NK-92 (cell line): ENCODE data around the gene NTNG1.

Source experiments
- DNase-seq: peaks from one replicate; lab custom pipeline; 2025; ENCODE audit not compliant: unreplicated experiment; lab: John Stamatoyannopoulos, UW

The NTNG1 gene

GRCh38 chr1:107443860-107444259, 303.0 kb downstream of the NTNG1 start:
- DNase-seq = no peak

- no peak for DNase-seq
These were observed 303.5 kb downstream of the NTNG1 start for GRCh38 chr1:107444302-107444701.

DNA sequence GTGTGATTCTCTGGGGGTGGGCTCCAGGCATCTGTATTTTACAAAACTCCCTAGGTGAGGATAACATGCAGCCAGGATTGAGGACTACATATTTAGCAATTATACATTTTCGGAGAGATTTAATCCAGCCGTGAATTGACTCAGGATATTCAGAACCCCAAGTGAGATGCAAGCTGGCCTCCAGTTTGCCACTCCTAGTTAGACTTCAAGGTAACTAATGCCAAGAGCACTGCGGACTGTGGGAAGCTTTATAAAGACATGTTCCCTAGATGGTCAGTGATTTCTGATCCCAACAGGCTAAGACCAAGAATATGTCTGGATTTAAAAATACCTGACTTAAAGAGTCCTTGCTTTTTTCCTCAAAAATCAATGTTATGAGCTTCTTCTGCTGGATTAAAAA, 308.5 kb downstream of the NTNG1 start:
- DNase-seq = no peak

- DNase-seq = no peak
These were observed 310.2 kb downstream of the NTNG1 start for GRCh38 chr1:107450899-107451664.

DNA sequence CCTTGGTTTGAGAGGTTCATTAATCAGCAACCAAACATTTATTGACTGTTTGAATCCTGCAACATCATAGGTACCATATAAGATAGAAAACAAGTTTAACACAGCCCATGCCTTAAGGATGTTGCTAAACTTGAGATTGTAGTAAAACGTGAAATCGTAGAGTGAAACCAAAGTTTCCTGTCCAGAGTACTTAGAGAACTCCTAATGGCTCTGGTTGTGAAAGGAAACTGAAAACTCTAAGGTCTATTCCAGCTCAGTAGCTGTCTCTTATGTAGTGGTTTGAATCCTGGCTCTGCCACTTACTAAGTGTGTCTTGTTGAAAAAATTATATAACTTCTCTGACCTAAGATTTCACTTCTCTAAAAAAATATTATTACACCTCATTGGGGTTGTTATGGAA, 310.9 kb downstream of the NTNG1 start:
- DNase-seq = no peak

GRCh38 chr1:107454791-107455190, 314.0 kb downstream of the NTNG1 start:
- no peak for DNase-seq

- DNase-seq = no peak
These were observed 317.1 kb downstream of the NTNG1 start for GRCh38 chr1:107457989-107458388.

- no peak for DNase-seq
These were observed 318.5 kb downstream of the NTNG1 start for GRCh38 chr1:107459204-107459904.

- DNase-seq = no peak
These were observed 319.2 kb downstream of the NTNG1 start for GRCh38 chr1:107460035-107460434.

DNA sequence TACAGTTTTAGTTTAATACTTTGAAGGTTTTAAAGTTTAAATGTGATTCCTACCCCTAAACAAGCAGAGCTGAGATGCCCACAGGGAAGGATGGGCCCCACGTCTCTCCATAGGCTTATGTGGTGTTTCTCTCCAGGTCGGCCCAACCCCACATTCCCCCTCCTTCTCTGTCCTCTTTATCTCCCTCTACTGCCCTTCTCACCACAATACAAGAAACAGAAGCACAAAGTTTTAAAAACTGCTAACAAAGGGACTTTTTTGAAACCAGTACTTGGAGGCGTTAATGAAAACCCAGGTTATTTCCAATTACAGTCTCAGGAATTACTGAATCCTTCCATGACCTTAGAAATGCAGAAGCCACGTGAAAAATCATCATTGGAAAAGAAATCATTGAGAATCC, 324.0 kb downstream of the NTNG1 start:
- no peak for DNase-seq

DNA sequence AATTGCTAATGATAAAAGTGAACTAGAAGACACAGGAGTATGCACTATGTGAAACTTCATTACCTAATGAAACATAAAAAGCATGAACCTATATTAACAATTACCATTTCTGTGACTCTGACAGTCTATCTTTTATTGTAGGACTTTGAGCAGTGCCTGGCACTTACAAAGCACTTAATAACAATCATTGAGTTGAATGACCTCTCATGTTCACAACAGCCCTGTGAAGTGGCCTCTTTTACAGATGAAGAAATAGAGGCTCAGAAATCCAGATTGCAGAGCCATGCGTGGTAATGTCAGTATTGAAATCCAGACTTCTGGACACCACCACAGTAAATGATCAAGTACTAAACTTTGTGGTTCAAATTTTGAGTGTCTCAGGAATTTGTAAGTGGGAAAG, 326.4 kb downstream of the NTNG1 start:
- DNase-seq = no peak

DNA sequence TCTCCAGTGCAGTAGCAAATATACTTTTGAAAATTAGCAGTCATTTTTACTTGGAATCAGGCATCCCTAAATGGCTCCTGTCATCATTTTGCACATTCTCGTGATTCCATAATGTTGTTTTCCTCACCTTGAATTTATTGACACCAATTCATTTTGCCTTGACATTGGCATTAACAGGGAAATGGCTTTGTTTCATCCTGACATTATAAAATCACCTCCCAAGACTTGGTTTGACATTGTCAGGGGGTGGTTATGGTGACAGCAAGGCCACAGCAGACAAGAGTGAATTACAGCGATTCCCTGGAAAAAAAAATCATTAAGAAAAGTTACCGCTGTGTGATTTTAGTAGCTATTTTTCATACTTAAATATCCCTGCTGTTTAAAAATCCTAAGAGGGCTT, 327.0 kb downstream of the NTNG1 start:
- DNase-seq = no peak

- DNase-seq = no peak
These were observed 332.2 kb downstream of the NTNG1 start for GRCh38 chr1:107473065-107473464.

DNA sequence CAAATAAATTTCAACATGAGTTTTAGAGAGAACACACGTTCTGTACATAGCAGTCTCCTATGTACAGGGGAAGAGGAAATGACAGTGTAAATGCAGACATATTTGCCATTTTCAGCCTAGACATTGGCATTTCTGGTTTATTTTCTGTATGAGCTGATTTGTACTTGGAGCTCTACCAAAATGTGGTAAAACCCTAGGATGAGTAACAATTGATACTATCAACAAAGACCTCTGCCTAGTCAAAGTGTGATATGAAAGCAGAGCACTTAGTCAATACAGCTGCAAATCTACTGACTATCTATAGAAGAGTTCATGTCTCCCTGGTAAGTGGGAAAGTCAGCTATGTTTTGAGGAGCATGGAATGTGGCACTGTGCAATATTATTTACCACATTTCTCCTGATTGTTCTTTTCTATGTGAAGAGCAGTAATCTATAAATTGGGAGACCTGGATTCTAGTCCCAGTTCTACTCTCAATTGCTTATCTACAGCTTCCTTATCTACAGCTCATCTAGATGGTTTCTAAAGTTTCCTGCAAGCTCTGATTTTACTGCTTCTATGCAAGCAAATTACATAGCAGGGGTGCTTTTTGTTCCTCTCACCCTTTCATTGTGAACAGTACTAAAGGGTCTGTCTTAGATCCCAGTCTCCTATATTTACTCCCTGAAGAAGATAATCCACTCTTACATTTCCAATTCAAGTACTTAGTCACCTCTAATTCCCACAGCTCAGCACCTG, 334.2 kb downstream of the NTNG1 start:
- no peak for DNase-seq

DNA sequence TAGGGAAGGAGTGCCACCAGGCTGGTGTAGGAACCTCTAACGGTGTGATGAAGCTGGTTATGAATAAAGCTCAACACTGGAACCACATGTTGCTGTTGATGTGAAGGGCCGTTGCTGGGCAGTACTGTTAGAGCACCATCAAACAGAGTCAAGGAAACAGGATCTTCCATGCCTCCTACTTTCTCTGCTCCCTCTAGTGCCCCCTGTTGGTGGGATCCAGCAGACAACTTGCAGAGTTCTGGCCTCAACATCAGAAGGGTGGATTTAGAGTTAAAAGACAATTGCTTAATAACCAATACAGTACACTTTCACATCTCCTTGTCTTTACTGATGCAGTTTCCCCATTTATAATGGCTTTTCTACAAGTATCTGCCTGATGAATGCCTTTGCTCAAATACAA, 336.4 kb downstream of the NTNG1 start:
- no peak for DNase-seq

DNA sequence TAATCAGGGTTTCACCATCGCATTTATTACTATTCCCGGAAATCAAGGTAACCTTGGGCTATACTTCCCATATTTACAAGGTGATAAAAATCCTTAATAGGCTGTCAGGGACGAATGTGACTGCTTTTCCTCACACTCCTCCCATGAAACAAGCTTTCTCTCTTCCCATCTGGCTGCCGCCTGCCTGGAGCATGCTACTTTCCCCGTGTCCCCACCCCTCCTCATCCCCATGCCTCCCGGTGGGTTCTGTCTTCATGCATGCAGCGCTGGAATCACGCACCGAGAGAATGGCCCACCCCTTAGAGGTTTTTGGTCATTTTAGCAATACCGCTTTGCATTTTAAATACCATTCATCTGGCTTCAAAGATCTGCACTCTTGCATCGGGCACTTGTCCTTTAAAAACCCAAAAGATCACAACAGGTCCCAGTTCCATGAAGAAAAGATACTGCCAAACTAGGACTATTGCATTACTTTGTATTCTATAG, 339.1 kb downstream of the NTNG1 start:
- no peak for DNase-seq

DNA sequence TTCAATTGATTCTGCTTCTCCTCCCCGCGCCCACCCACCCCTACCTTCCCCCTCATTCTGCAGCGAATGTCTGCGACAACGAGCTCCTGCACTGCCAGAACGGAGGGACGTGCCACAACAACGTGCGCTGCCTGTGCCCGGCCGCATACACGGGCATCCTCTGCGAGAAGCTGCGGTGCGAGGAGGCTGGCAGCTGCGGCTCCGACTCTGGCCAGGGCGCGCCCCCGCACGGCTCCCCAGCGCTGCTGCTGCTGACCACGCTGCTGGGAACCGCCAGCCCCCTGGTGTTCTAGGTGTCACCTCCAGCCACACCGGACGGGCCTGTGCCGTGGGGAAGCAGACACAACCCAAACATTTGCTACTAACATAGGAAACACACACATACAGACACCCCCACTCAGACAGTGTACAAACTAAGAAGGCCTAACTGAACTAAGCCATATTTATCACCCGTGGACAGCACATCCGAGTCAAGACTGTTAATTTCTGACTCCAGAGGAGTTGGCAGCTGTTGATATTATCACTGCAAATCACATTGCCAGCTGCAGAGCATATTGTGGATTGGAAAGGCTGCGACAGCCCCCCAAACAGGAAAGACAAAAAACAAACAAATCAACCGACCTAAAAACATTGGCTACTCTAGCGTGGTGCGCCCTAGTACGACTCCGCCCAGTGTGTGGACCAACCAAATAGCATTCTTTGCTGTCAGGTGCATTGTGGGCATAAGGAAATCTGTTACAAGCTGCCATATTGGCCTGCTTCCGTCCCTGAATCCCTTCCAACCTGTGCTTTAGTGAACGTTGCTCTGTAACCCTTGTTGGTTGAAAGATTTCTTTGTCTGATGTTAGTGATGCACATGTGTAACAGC, 339.9 kb downstream of the NTNG1 start:
- DNase-seq = no peak

DNA sequence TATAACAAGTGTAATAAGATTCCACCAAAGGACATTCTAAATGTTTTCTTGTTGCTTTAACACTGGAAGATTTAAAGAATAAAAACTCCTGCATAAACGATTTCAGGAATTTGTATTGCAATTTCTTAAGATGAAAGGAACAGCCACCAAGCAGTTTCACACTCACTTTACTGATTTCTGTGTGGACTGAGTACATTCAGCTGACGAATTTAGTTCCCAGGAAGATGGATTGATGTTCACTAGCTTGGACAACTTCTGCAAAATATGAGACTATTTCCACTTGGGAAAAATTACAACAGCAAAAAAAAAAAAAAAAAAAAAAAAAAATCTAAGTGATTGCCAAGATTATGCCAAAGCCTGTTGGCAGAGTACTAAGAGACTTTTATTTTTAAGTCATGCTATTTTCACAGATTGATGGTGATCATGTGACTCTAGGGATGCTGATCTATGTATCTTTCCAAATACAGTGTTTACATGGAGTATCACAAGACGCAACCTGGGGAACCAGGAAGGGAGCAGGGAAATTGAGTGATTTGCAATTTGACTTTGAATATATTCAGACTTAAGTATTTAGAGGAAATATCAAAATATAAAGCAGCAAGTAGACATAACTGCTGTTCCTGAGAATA, 341.0 kb downstream of the NTNG1 start:
- DNase-seq = no peak

DNA sequence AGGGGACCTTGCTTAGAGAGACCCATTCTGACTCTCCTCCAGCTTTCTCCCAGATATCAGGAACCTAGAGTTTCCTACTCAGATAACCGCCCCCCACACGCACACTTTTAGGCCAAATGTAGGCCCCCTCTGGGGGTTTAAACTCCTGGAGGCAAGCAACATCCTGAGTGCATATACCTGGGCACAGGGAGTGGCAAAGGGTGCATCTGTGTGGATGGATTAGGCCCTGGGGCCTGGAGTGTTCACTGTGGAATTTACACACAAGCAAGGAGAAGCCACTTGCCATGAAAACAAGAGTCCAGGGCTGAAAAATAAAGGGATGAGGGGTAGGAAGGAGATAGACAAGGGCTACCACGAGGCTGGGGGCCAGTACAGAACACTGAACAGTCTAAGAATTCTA, 343.1 kb downstream of the NTNG1 start:
- DNase-seq = no peak

GRCh38 chr1:107486349-107486748, 345.5 kb downstream of the NTNG1 start:
- DNase-seq = no peak
